ENCODE results near the gene NKAPD1.

Gene NKAPD1

GRCh38 chr11:112128483-112129121, 54.5 kb downstream of the NKAPD1 start:
- peaks cover 18% of the 10 kb centered on the region for H3K4me1 Mint-ChIP-seq
- no peak for TF ChIP-seq CTCF (IDR thresholded peaks at IDR 0.05)
- DNase-seq = no peak
- no peak overlapping the region for H3K4me3 Mint-ChIP-seq
- no peaks in the 10 kb centered on the region for H3K9me3 Mint-ChIP-seq
- H3K27ac Mint-ChIP-seq = no peak overlapping the region
- H3K36me3 Mint-ChIP-seq (ENCODE audit: low read depth) = no peaks in the 10 kb centered on the region
- H3K27me3 Mint-ChIP-seq (ENCODE audit: low read depth, poor library complexity) = no peaks in the 10 kb centered on the region

- TF ChIP-seq CTCF (IDR thresholded peaks at IDR 0.05) = no peak
- Mint-ChIP-seq H3K27ac (no peak overlapping the region), H3K4me1 (peaks cover 25% of the 10 kb centered on the region), H3K36me3 (ENCODE audit: low read depth) (peaks cover 6% of the 10 kb centered on the region), H3K9me3 (peaks cover 6% of the 10 kb centered on the region), H3K4me3 (no peak overlapping the region), H3K27me3 (ENCODE audit: low read depth, poor library complexity) (no peaks in the 10 kb centered on the region)
- no peak for DNase-seq
These were observed 55.6 kb downstream of the NKAPD1 start for GRCh38 chr11:112129656-112130055.

- H3K27me3 Mint-ChIP-seq (ENCODE audit: low read depth, poor library complexity) = peaks cover 4% of the 10 kb centered on the region
- H3K4me3 Mint-ChIP-seq = no peak overlapping the region
- no peak for DNase-seq
- H3K27ac Mint-ChIP-seq = no peak overlapping the region
- TF ChIP-seq CTCF (IDR thresholded peaks at IDR 0.05) = no peak
- peaks cover 25% of the 10 kb centered on the region for H3K4me1 Mint-ChIP-seq
- peaks cover 6% of the 10 kb centered on the region for H3K9me3 Mint-ChIP-seq
- H3K36me3 Mint-ChIP-seq (ENCODE audit: low read depth) = peaks cover 6% of the 10 kb centered on the region
These were observed 58.6 kb downstream of the NKAPD1 start for GRCh38 chr11:112132737-112133136.

GRCh38 chr11:112134473-112134872, 60.4 kb downstream of the NKAPD1 start:
- Mint-ChIP-seq H3K36me3 (ENCODE audit: low read depth) (peaks cover 6% of the 10 kb centered on the region), H3K27me3 (ENCODE audit: low read depth, poor library complexity) (peaks cover 4% of the 10 kb centered on the region), H3K9me3 (peaks cover 6% of the 10 kb centered on the region), H3K4me1 (peaks cover 14% of the 10 kb centered on the region), H3K4me3 (no peak overlapping the region), H3K27ac (peak overlapping the region; percentile 53)
- DNase-seq = no peak
- TF ChIP-seq CTCF (IDR thresholded peaks at IDR 0.05) = no peak

All from nephron progenitor cell (in vitro differentiated cells).